Common myeloid progenitor, CD34-positive (primary cell): Measurements from ENCODE around the gene TBL1X.

Experiments
- CTCF ChIA-PET: fragments of 350-600 bp; sonication (Branson Sonifier 250); formaldehyde crosslinking; loops from one replicate; lab custom pipeline; 2021; ENCODE audit warnings: antibody characterized with exemption; lab: Charles Lee
- POLR2A ChIA-PET: fragments of 350-600 bp; sonication (Branson Sonifier 250); formaldehyde crosslinking; loops from one replicate; lab custom pipeline; 2021; ENCODE audit warnings: antibody characterized with exemption; lab: Charles Lee
- DNase-seq, 3 donors: peaks; one replicate each; pipeline versions ENCODE4 v3.0.0 to v3.0.0-alpha.2; 2013
- H3K27ac ChIP-seq, 2 experiments: 1 replicate in 1 of 2; 2 replicates in 1 of 2; pipeline ENCODE4 v1.7.0; 2013; ENCODE audit warnings: inconsistent platforms in 2 of 2, low read length in 2 of 2, mild to moderate bottlenecking in 2 of 2, low read depth in 1 of 2, moderate library complexity in 1 of 2; ENCODE audit not compliant: severe bottlenecking in 2 of 2, insufficient read depth in 1 of 2, poor library complexity in 1 of 2
- H3K27me3 ChIP-seq, 5 experiments: replicated peaks in 2 of 5; 1 replicate in 3 of 5; 2 replicates in 2 of 5; pipeline versions ENCODE4 v1.6.1 to v1.7.0; 2013; ENCODE audit warnings: low read length in 4 of 5, mild to moderate bottlenecking in 2 of 5, moderate library complexity in 2 of 5, inconsistent platforms in 1 of 5; ENCODE audit not compliant: insufficient read depth in 5 of 5, control insufficient read depth in 4 of 5
- H3K36me3 ChIP-seq, 4 experiments: 1 replicate in 2 of 4; 2 replicates in 2 of 4; pipeline versions ENCODE4 v1.6.1 to v1.7.0; 2013; ENCODE audit warnings: low read length in 3 of 4, control low read depth in 1 of 4, mild to moderate bottlenecking in 1 of 4; ENCODE audit not compliant: control insufficient read depth in 4 of 4, insufficient read depth in 4 of 4
- H3K4me1 ChIP-seq, 4 experiments: 1 replicate in 3 of 4; 2 replicates in 1 of 4; pipeline versions ENCODE4 v1.6.1 to v1.7.1; 2013; ENCODE audit warnings: low read length in 3 of 4, mild to moderate bottlenecking in 3 of 4, control low read depth in 1 of 4, inconsistent platforms in 1 of 4, moderate library complexity in 1 of 4; ENCODE audit not compliant: control insufficient read depth in 4 of 4, insufficient read depth in 4 of 4; ENCODE audit errors: control extremely low read depth in 1 of 4
- H3K4me3 ChIP-seq, 7 experiments: 1 replicate in 4 of 7; 2 replicates in 3 of 7; pipeline versions ENCODE4 v1.5.1 to v1.7.0; 2013; ENCODE audit warnings: mild to moderate bottlenecking in 7 of 7, low read length in 6 of 7, moderate library complexity in 6 of 7, inconsistent platforms in 2 of 7, low read depth in 2 of 7, control low read depth in 1 of 7; ENCODE audit not compliant: insufficient read depth in 4 of 7, control insufficient read depth in 1 of 7; ENCODE audit errors: extremely low read depth in 1 of 7
- H3K9me3 ChIP-seq, 5 experiments: 1 replicate in 4 of 5; 2 replicates in 1 of 5; pipeline versions ENCODE4 v1.6.1 to v1.7.1; 2013; ENCODE audit warnings: low read length in 4 of 5, mild to moderate bottlenecking in 2 of 5, inconsistent platforms in 1 of 5, low read depth in 1 of 5, moderate library complexity in 1 of 5; ENCODE audit not compliant: control insufficient read depth in 4 of 5, insufficient read depth in 2 of 5; ENCODE audit errors: control extremely low read depth in 1 of 5
- WGBS: methylation state at CpG from one replicate; pipeline ENCODE4 v1.1.5; 2013; ENCODE audit not compliant: insufficient coverage; 5-methylcytosine and 5-hydroxymethylcytosine counted together

The TBL1X gene

GRCh38 chrX:9681011-9681410, 216.2 kb downstream of the TBL1X start:
- ChIA-PET CTCF (no interaction called here), POLR2A (no interaction called here)
- Histone ChIP-seq H3K4me1 (no peaks in the 10 kb centered on the region), H3K4me3 (no peak overlapping the region), H3K27ac (no peak overlapping the region), H3K9me3 (peaks cover 0 to 2% (median 0%) of the 10 kb centered on the region in 5 experiments), H3K27me3 (peaks cover 0 to 2% (median 0%) of the 10 kb centered on the region in 5 experiments), H3K36me3 (peaks cover 0 to 3% (median 0%) of the 10 kb centered on the region in 4 experiments)
- 87% methylated on average over 5 of the region's 9 CpGs for WGBS
- DNase-seq, result no peak

- DNase-seq, result no peak
- POLR2A ChIA-PET, result no interaction called here
Observed at GRCh38 chrX:9681422-9681821, 216.6 kb downstream of the TBL1X start.

GRCh38 chrX:9682456-9682855, 217.6 kb downstream of the TBL1X start:
- Histone ChIP-seq H3K27me3 (peaks cover 0 to 2% (median 0%) of the 10 kb centered on the region in 5 experiments), H3K4me1 (no peaks in the 10 kb centered on the region), H3K4me3 (no peak overlapping the region), H3K36me3 (no peaks in the 10 kb centered on the region), H3K9me3 (peaks cover 0 to 2% (median 0%) of the 10 kb centered on the region in 5 experiments), H3K27ac (no peak overlapping the region)
- ChIA-PET POLR2A (no interaction called here), CTCF (no interaction called here)
- no peak for DNase-seq
- 75% methylated on average over 8 of the region's 10 CpGs for WGBS

More at GRCh38 chrX:9681422-9681821, 216.6 kb downstream of the TBL1X start:
- 93% methylated on average over 3 of the region's 4 CpGs for WGBS
- CTCF ChIA-PET, result no interaction called here
- peaks cover 0 to 2% (median 0%) of the 10 kb centered on the region in 5 experiments for H3K9me3 ChIP-seq
- no peak overlapping the region for H3K4me3 ChIP-seq
- peaks cover 0 to 2% (median 0%) of the 10 kb centered on the region in 5 experiments for H3K27me3 ChIP-seq
- no peaks in the 10 kb centered on the region for H3K36me3 ChIP-seq
- no peak overlapping the region for H3K27ac ChIP-seq
- no peaks in the 10 kb centered on the region for H3K4me1 ChIP-seq

GRCh38 chrX:9682861-9683260, 218.0 kb downstream of the TBL1X start:
- Histone ChIP-seq H3K27ac (no peak overlapping the region), H3K9me3 (peaks cover 0 to 2% (median 0%) of the 10 kb centered on the region in 5 experiments), H3K4me1 (no peaks in the 10 kb centered on the region), H3K27me3 (peaks cover 0 to 2% (median 0%) of the 10 kb centered on the region in 5 experiments), H3K4me3 (no peak overlapping the region), H3K36me3 (no peaks in the 10 kb centered on the region)
- POLR2A ChIA-PET, result no interaction called here
- no peak for DNase-seq
- 94% methylated on average over 4 of the region's 6 CpGs for WGBS
- CTCF ChIA-PET, result no interaction called here

- peaks cover 0 to 2% (median 0%) of the 10 kb centered on the region in 5 experiments for H3K9me3 ChIP-seq
- H3K27ac ChIP-seq, result no peak overlapping the region
- no peaks in the 10 kb centered on the region for H3K4me1 ChIP-seq
- H3K36me3 ChIP-seq, result peaks cover 0 to 3% (median 0%) of the 10 kb centered on the region in 4 experiments
- POLR2A ChIA-PET, result no interaction called here
- H3K4me3 ChIP-seq, result no peak overlapping the region
- peaks cover 0 to 2% (median 0%) of the 10 kb centered on the region in 5 experiments for H3K27me3 ChIP-seq
- CTCF ChIA-PET, result no interaction called here
- 96% methylated on average over 6 of the region's 9 CpGs for whole genome bisulfite sequencing
- DNase-seq, result no peak
Observed at GRCh38 chrX:9683350-9683749, 218.5 kb downstream of the TBL1X start.

- Histone ChIP-seq H3K27ac (no peak overlapping the region), H3K36me3 (peaks cover 0 to 15% (median 4%) of the 10 kb centered on the region in 4 experiments), H3K9me3 (no peaks in the 10 kb centered on the region), H3K4me3 (no peak overlapping the region), H3K4me1 (no peaks in the 10 kb centered on the region), H3K27me3 (peaks cover 0 to 2% (median 0%) of the 10 kb centered on the region in 5 experiments)
- no peak for DNase-seq
- ChIA-PET POLR2A (no interaction called here), CTCF (no interaction called here)
- whole genome bisulfite sequencing, result 85% methylated on average over 27 of the region's 27 CpGs
Observed at GRCh38 chrX:9687899-9688298, 223.0 kb downstream of the TBL1X start.

GRCh38 chrX:9688833-9689232, 224.0 kb downstream of the TBL1X start:
- H3K27ac ChIP-seq, result no peak overlapping the region
- peaks cover 0 to 17% (median 6%) of the 10 kb centered on the region in 4 experiments for H3K36me3 ChIP-seq
- H3K4me3 ChIP-seq, result no peak overlapping the region
- H3K4me1 ChIP-seq, result no peaks in the 10 kb centered on the region
- CTCF ChIA-PET, result no interaction called here
- H3K27me3 ChIP-seq, result no peaks in the 10 kb centered on the region
- no peaks in the 10 kb centered on the region for H3K9me3 ChIP-seq
- DNase-seq, result no peak
- WGBS, result 97% methylated on average over 23 of the region's 24 CpGs
- POLR2A ChIA-PET, result no interaction called here
